HG03558 (cell line): ENCODE data around the gene DDX56.
"Not testable (repeated sequence)": the region's sequence is repeated elsewhere in the genome, so short reads cannot be mapped to it uniquely, and the experiment has no call there.

Experiments
- ATAC-seq: cut with Tn5 transposase; IDR thresholded peaks from one replicate; pipeline ENCODE4 v1.9.1; 2021; ENCODE audit warnings: moderate number of reproducible peaks; ENCODE audit not compliant: unreplicated experiment; ENCODE audit errors: extremely low read depth

DDX56 gene

GRCh38 chr7:44599222-44599621 lies 25.5 kb upstream of the DDX56 start:
- ATAC-seq, result no peak

GRCh38 chr7:44597181-44597580 lies 23.5 kb upstream of the DDX56 start:
- ATAC-seq, result not testable (repeated sequence)

GRCh38 chr7:44595934-44596635 lies 22.4 kb upstream of the DDX56 start:
- ATAC-seq, result no peak

GRCh38 chr7:44590910-44591309 lies 17.2 kb upstream of the DDX56 start:
- no peak for ATAC-seq

GRCh38 chr7:44587843-44588711 lies 14.4 kb upstream of the DDX56 start:
- ATAC-seq, result no peak

- no peak for ATAC-seq
Observed at GRCh38 chr7:44583146-44583865, 9.6 kb upstream of the DDX56 start.

- peak; percentile 69 for ATAC-seq
Observed at GRCh38 chr7:44581879-44582603, 8.3 kb upstream of the DDX56 start, which contains the start of gene TMED4. Gene TMED4, minus strand, starts transcription at chr7:44582231. Its CDS starts 25 bp downstream, at chr7:44582206.

- peak; percentile 9 for ATAC-seq
Observed at GRCh38 chr7:44580945-44581878, 7.5 kb upstream of the DDX56 start.

- ATAC-seq, result no peak
Observed at GRCh38 chr7:44576228-44576627, 2.5 kb upstream of the DDX56 start.

GRCh38 chr7:44575054-44575453 lies 1.3 kb upstream of the DDX56 start:
- ATAC-seq, result no peak

GRCh38 chr7:44574287-44574872 lies 672 bp upstream of the DDX56 start:
- ATAC-seq, result no peak

GRCh38 chr7:44572771-44573170 lies 937 bp downstream of the DDX56 start:
- ATAC-seq, result no peak

GRCh38 chr7:44569959-44570358 lies 3.7 kb downstream of the DDX56 start:
- ATAC-seq, result no peak

- ATAC-seq, result no peak
Observed at GRCh38 chr7:44568771-44569560, 4.7 kb downstream of the DDX56 start.

- no peak for ATAC-seq
Observed at GRCh38 chr7:44567884-44568283, 5.8 kb downstream of the DDX56 start.

GRCh38 chr7:44566680-44567079 lies 7.0 kb downstream of the DDX56 start:
- ATAC-seq, result no peak

- ATAC-seq, result no peak
Observed at GRCh38 chr7:44565795-44566559, 7.7 kb downstream of the DDX56 start.
